SK-N-MC (cell line): ENCODE measurements around the gene ENHO.

Source experiments
- DNase-seq: peaks from one replicate; pipeline ENCODE4 v3.0.0-alpha.2; 2011; ENCODE audit warnings: low read depth, low spot score
- H3K27ac ChIP-seq: fragments of 200-600 bp; sonication (generic); 2 replicates; pipeline ENCODE4 v1.5.1; 2016; ENCODE audit warnings: mixed run types
- H3K36me3 ChIP-seq: fragments of 200-600 bp; sonication (generic); 2 replicates; pipeline ENCODE4 v1.6.1; 2017; ENCODE audit warnings: antibody characterized with exemption, low read length, mixed read lengths; ENCODE audit not compliant: insufficient read depth
- H3K4me3 ChIP-seq: fragments of 200-600 bp; sonication (generic); 2 replicates; pipeline ENCODE4 v1.5.1; 2016
- H3K9ac ChIP-seq: fragments of 200-600 bp; sonication (generic); 2 replicates; pipeline ENCODE4 v1.8.0; 2017; ENCODE audit warnings: mixed run types, mixed read lengths; ENCODE audit not compliant: insufficient read length
- H3K9me3 ChIP-seq: fragments of 200-600 bp; sonication (generic); 2 replicates; pipeline ENCODE4 v1.6.1; 2017; ENCODE audit warnings: low read depth, mild to moderate bottlenecking, antibody characterized with exemption, low read length, moderate library complexity, mixed read lengths
- EZH2 ChIP-seq: fragments of 200-600 bp; sonication (generic); IDR thresholded peaks from one replicate; pipeline ENCODE4 v1.6.1; 2017; ENCODE audit warnings: antibody characterized with exemption
- FOXP2 ChIP-seq: optimal IDR thresholded peaks from 2 replicates; pipeline ENCODE3; 2011; ENCODE audit warnings: mild to moderate bottlenecking, moderate library complexity; ENCODE audit not compliant: insufficient read depth; ENCODE audit errors: extremely low read length, control extremely low read depth
- POLR2AphosphoS5 ChIP-seq: IDR thresholded peaks from 2 replicates; pipeline ENCODE4 v1.6.1; 2012; ENCODE audit warnings: mild to moderate bottlenecking, low read depth, low read length, borderline replicate concordance

ENHO gene

DNA sequence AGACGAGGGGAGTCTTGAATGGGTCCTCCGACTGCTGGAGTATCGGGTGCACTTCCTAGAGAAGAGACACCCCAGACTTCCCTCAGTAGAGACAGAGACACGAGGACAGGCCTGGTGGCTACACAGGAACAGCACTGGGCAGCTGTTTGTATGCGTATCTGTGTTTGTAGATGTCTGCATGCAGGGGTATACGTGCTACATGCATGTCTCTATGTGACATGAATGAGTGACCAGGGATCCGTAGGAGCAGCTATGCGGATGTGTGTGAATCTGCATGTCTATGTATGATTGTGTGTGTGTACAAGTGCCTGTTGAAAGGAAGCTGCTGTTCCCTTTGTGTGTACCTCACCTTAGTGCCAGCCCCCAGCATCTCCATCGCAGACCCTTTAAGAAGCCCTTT, 35.6 kb upstream of the ENHO start:
- no peak overlapping the region for H3K27ac ChIP-seq
- no peaks in the 10 kb centered on the region for H3K9me3 ChIP-seq
- H3K9ac ChIP-seq = no peak overlapping the region
- no peak for TF ChIP-seq EZH2
- TF ChIP-seq FOXP2 = no peak
- no peak for TF ChIP-seq POLR2AphosphoS5
- H3K4me3 ChIP-seq = no peak overlapping the region
- no peaks in the 10 kb centered on the region for H3K36me3 ChIP-seq
- no peak for DNase-seq

DNA sequence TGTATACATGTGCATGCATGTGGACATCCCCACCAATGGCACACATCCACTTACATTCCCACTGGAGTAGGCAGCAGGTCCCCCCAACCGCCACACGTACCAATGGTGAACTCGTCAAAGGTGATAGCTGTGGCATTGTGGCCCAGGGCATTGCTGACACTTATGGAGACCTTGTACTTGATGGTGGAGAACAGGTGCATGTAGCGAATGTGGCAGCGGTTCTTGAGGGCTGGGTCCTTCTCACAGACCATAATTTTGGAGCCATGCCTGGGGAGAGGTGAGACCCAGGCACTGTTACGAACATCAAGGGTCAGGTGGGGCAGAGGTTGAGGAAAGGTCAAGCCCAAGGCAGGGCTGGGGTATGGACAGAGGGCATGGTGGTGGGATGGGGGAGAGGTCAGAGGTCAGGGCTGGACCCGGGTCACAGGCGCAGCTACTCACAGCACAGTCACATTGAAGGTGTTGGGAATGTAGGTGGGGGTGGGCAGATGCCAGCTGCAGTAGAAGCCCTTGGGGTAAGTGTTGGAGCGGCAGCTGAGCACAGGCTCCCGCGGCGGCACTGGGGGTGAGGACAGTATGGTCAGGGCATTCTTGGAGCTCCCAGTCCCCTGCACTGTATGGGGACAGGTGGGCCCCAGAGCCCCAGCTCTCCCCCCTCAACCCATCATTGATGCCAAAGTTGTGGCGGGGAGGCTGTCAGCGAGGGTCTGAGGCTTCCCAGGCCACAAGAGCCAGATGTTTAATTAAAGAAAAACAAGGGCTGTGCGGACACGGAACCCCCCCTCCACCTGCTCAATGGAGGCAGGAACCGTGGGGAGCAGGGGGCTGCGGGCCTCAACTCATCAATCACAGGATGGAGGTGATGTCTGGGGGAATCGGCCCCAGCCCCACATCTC, 34.9 kb upstream of the ENHO start:
- Histone ChIP-seq H3K9me3 (no peaks in the 10 kb centered on the region), H3K9ac (no peak overlapping the region), H3K4me3 (no peak overlapping the region), H3K36me3 (no peaks in the 10 kb centered on the region), H3K27ac (no peak overlapping the region)
- TF ChIP-seq POLR2AphosphoS5 = no peak
- no peak for TF ChIP-seq EZH2
- TF ChIP-seq FOXP2 = no peak
- DNase-seq = no peak

DNA sequence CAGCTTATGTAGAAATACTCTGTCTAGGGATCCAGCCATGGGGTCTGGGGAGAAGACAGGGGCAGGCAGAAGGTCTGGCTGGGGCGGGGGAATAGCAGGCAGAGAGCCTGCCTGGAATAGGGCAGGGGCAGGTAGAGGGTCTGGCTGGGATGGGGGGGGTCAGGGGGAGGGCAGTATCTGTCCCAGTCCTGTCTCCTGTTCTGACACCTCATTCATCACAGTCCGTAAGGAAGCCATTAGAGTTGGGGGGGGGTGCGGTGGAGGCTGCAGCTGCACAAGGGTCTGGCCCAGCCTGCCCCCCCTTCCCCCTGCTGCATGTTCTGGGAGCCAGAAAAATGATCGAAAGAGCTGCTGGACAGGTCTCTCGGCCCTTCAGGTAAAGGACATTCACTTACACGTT, 34.2 kb upstream of the ENHO start:
- DNase-seq = no peak
- Histone ChIP-seq H3K27ac (no peak overlapping the region), H3K4me3 (no peak overlapping the region), H3K36me3 (no peaks in the 10 kb centered on the region), H3K9me3 (no peaks in the 10 kb centered on the region), H3K9ac (no peak overlapping the region)
- no peak for TF ChIP-seq FOXP2
- no peak for TF ChIP-seq EZH2
- TF ChIP-seq POLR2AphosphoS5 = no peak

DNA sequence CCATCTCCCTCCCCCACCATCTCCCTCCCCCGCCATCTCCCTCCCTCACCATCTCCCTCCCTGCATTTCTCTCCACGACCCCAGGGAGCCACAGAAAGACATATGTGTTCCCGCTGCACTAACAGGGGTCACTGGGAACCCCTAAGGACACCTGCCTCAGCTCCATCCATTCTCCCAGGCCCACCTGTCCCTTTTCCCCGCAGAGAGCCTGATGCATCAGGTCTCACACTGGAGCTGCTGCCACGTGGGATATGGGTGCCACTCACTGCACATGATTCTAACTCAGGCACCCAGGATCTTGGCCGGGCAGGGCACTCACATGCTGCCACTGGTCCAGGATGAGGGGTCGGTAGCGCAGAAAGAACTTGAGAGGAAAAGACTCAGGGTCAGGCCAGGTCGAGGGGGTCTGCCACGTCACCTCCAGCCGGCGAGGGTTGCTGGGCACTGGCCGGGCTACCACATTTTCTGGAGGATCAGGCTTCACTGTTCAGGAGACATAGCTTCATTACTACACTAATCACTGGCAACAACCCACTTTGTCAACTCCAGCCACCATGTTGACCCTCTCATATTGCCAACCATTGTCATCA, 33.2 kb upstream of the ENHO start:
- H3K9ac ChIP-seq = no peak overlapping the region
- H3K27ac ChIP-seq = no peak overlapping the region
- TF ChIP-seq FOXP2 (no peak), EZH2 (no peak), POLR2AphosphoS5 (no peak)
- no peak overlapping the region for H3K4me3 ChIP-seq
- DNase-seq = no peak
- H3K36me3 ChIP-seq = no peaks in the 10 kb centered on the region
- no peaks in the 10 kb centered on the region for H3K9me3 ChIP-seq

DNA sequence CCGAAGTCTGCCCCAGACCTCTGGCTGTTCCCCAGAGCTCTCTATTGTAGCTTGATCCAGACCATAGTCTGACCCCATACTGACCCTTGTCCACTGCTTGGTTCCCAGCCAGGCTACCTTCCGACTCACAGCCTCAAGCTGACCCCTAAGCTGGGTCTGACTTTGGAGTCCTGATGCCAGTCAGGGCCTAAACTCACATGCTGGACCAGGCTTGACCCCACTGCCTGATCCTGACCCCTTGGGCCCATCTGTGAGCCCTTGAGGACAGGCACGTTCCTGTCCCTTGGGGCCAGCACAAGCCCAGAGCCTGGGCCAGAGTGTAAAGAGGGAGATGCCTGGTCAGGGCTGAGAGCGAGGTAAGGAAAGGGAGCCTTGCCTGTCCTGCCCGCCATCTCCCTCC, 32.7 kb upstream of the ENHO start:
- H3K9me3 ChIP-seq = no peaks in the 10 kb centered on the region
- H3K27ac ChIP-seq = no peak overlapping the region
- no peaks in the 10 kb centered on the region for H3K36me3 ChIP-seq
- no peak overlapping the region for H3K9ac ChIP-seq
- H3K4me3 ChIP-seq = no peak overlapping the region
- no peak for DNase-seq
- no peak for TF ChIP-seq POLR2AphosphoS5

DNA sequence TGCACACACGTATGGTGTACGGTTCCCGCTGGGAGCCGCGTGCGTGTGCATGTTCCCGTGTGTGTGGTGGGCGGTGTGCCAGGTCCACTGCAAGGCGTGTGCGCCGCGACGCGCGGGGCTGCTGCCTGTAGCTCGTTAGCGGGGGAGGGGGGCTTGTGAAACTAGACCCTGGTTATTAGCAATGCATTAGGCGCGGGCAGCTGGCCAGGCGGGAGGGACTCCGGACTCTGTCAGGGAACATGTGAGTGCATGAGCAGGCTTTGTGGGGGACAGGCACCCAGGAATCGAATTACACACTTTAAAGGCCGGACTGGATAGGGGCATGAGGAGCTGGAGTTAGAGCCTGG, 32.2 kb upstream of the ENHO start:
- Histone ChIP-seq H3K9me3 (no peaks in the 10 kb centered on the region), H3K9ac (no peak overlapping the region), H3K36me3 (no peaks in the 10 kb centered on the region), H3K4me3 (no peak overlapping the region), H3K27ac (no peak overlapping the region)
- no peak for DNase-seq
- TF ChIP-seq EZH2 = no peak

DNA sequence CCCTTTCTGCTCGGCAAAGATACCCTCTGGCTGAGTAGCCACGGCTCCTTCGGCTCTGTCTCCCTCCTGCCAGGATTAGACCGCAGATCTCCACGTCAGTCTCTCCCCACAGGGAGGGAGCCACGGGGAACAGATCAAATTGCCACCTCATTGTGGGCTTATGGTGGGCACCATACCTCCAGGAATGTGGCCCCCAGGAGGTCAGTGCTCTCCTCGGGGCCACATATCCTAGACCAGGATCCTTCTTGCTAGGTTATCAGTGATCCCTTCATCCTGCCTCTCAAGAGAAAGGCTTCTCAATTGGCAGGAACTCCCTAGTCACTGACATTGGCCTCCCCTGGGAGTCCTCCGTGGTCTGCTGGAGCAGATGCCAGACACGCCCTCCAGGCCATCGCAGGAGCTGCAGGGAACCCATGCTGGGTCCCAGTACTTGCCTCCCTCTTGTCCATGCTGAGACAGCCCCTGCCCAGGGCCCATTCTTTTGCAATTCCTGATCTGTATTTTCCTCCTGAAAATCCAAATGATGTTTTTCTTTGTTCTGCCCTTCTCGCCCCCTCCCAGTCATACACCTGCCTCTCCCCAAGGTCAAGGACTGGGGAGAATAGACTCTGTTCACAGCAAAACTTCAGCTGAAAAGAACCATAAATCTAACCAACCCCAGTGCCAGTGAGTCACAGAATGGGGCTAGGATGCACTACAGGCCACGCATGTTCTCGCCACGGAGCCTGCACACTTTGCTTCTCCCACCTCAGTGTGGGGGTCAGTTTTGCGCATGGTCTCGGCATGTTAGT, 31.6 kb upstream of the ENHO start:
- no peak for DNase-seq
- Histone ChIP-seq H3K27ac (no peak overlapping the region), H3K9me3 (no peaks in the 10 kb centered on the region), H3K9ac (no peak overlapping the region), H3K4me3 (no peak overlapping the region), H3K36me3 (no peaks in the 10 kb centered on the region)
- TF ChIP-seq POLR2AphosphoS5 (no peak), EZH2 (no peak), FOXP2 (no peak)

DNA sequence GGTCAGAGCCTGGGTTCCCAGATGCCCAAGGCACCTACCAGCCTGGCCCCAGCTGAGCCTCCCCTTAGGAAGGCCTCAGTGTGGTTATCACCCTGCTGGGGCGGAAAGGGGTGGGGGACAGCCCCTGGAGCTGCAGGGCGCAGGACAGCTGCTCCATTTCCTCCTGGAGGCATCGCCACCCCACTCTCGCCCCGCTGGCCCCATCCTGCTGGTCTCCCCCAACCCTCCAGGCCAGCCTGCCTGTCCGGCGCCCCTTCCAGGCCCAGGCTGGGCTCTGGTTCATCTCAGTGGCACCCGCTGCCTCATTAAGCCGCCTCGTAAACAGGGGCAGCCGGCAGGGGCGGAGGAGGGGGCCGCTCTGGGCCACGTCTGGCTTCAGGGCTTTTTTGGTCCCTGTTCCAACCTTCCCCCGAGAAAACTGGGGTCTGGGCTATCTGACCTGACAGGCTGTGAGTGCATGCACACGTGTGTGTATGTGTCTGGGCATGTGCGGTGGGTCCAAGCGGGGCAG, 30.8 kb upstream of the ENHO start:
- H3K27ac ChIP-seq = no peak overlapping the region
- H3K9ac ChIP-seq = no peak overlapping the region
- TF ChIP-seq FOXP2 (no peak), POLR2AphosphoS5 (no peak), EZH2 (no peak)
- DNase-seq = no peak
- H3K4me3 ChIP-seq = no peak overlapping the region
- no peaks in the 10 kb centered on the region for H3K36me3 ChIP-seq
- no peaks in the 10 kb centered on the region for H3K9me3 ChIP-seq
